Peyer's patch (tissue), 4 donors: ENCODE measurements around the gene TRIM37. TPM values are rescaled to one million over a fixed set of nuclear protein-coding genes. Genes with fewer than 3 reads are reported as not detected.
"Not testable (repeated sequence)": the region's sequence is repeated elsewhere in the genome, so short reads cannot be mapped to it uniquely, and the experiment has no call there.

Experiments used
- DNase-seq, 3 donors: peaks; one replicate each; pipeline ENCODE4 v3.0.0-alpha.2; 2017 to 2019
- H3K27ac ChIP-seq, 4 donors: fragments of 200-600 bp; sonication (generic); one replicate each; pipeline ENCODE4 v1.5.1; 2016 to 2019
- H3K27me3 ChIP-seq, 2 donors: fragments of 200-600 bp; sonication (generic); one replicate each; pipeline ENCODE4 v1.5.1; 2019
- H3K36me3 ChIP-seq, 3 donors: fragments of 200-600 bp; sonication (generic); one replicate each; pipeline ENCODE4 v1.5.1; 2016 to 2019
- H3K4me1 ChIP-seq, 4 donors: fragments of 200-600 bp; sonication (generic); one replicate each; pipeline ENCODE4 v1.5.1; 2016 to 2019
- H3K4me3 ChIP-seq, 4 donors: fragments of 200-600 bp; sonication (generic); 1 replicate in 3 of 4; 2 replicates in 1 of 4; pipeline ENCODE4 v1.5.1; 2016 to 2019; ENCODE audit warnings: mild to moderate bottlenecking in 1 of 4
- H3K9me3 ChIP-seq, 4 donors: fragments of 200-600 bp; sonication (generic); one replicate each; pipeline ENCODE4 v1.5.1; 2016 to 2019; ENCODE audit warnings: mild to moderate bottlenecking in 1 of 4
- POLR2A ChIP-seq, 2 donors: fragments of 450-650 bp; IDR thresholded peaks; one replicate each; pipeline ENCODE4 v1.5.1; 2017; ENCODE audit warnings: antibody characterized with exemption in 2 of 2, mild to moderate bottlenecking in 2 of 2, moderate library complexity in 2 of 2
- total RNA-seq, 4 donors: library from RNA; depleted of rRNA; stranded (reverse); fragments of >200 nt; gene quantifications; one replicate each; pipeline ENCODE4 v1.1.0, GENCODE V29; 2016
- TF ChIP-seq, protein P1 (sequence below), 6 experiments: fragments of 450-650 bp in 4 of 6; fragments of 200-600 bp in 2 of 6; sonication (generic) in 1 of 6; IDR thresholded peaks; one replicate each; pipeline ENCODE4 v1.5.1; 2017 to 2019; ENCODE audit warnings: antibody characterized with exemption in 6 of 6, mild to moderate bottlenecking in 3 of 6, moderate library complexity in 1 of 6

The TRIM37 gene
- total RNA-seq, 4 donors from 2014 or later, result 9.8 to 31.4 (median 14.7) TPM

DNA sequence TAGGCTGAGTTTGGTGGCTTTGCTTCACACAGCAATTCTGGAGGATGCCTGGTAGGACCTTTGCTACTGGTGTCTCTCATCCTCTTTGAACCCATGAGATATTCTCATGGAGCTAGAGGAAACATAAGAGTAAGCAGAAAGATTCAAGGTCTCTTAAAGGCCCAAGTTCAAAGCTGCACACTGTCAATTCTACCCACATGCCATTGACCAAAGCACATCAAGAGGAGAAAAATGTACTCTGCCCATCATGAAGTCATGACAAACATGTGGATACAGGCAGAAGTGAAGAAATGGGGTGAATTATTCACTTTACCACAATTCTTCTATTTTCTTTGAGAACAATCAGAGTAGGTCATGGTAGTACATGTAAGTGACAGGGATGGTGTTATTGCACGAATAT lies 35.2 kb upstream of the TRIM37 start:
- DNase-seq, result no peak
- TF ChIP-seq POLR2A (IDR thresholded peaks at IDR 0.05), result no peak
- TF ChIP-seq, protein P1, sequence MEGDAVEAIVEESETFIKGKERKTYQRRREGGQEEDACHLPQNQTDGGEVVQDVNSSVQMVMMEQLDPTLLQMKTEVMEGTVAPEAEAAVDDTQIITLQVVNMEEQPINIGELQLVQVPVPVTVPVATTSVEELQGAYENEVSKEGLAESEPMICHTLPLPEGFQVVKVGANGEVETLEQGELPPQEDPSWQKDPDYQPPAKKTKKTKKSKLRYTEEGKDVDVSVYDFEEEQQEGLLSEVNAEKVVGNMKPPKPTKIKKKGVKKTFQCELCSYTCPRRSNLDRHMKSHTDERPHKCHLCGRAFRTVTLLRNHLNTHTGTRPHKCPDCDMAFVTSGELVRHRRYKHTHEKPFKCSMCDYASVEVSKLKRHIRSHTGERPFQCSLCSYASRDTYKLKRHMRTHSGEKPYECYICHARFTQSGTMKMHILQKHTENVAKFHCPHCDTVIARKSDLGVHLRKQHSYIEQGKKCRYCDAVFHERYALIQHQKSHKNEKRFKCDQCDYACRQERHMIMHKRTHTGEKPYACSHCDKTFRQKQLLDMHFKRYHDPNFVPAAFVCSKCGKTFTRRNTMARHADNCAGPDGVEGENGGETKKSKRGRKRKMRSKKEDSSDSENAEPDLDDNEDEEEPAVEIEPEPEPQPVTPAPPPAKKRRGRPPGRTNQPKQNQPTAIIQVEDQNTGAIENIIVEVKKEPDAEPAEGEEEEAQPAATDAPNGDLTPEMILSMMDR (IDR thresholded peaks at IDR 0.05), result no peak
- no peak overlapping the region for H3K4me3 ChIP-seq
- no peaks in the 10 kb centered on the region for H3K9me3 ChIP-seq
- H3K4me1 ChIP-seq, result no peaks in the 10 kb centered on the region
- H3K27me3 ChIP-seq, result no peaks in the 10 kb centered on the region
- no peaks in the 10 kb centered on the region for H3K36me3 ChIP-seq
- no peak overlapping the region for H3K27ac ChIP-seq

DNA sequence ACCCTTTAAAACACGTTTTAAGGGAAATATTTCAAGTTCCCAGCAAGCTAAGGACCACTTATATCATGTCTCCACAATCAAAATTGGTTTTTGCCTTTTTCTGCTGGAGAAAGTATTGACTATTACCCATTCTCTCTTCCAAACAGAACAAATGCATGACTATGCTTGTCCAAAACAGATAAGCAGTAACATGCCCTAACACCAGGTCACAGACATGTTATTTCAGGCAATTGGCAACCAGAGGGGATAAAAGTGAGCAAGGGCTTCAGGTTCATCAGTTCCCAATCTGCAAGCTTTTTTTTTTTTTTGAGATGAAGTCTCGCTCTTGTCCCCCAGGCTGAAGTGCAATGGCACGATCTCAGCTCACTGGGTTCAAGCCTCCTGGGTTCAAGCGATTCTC lies 33.3 kb upstream of the TRIM37 start:
- Histone ChIP-seq H3K4me1 (no peaks in the 10 kb centered on the region), H3K36me3 (no peaks in the 10 kb centered on the region), H3K27ac (no peak overlapping the region), H3K27me3 (no peaks in the 10 kb centered on the region), H3K4me3 (no peak overlapping the region), H3K9me3 (no peaks in the 10 kb centered on the region)
- TF ChIP-seq POLR2A (IDR thresholded peaks at IDR 0.05), result no peak
- DNase-seq, result no peak

DNA sequence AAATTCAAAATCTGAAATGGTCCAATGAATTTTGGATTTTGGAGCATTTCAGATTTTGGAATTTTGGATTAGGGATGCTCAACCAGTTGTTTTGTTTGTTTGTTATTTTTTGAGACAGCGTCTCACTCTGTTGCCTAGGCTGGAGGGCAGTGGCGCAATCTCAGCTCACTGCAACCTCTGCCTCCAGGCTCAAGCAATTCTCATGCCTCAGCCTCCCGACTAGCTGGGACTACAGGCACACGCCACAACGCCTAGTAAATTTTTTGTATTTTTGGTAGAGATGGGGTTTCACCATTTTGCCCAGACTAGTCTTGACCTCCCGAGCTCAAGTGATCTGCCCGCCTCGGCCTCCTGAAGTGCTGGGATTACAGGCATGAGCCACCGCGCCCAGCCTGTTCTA lies 31.7 kb upstream of the TRIM37 start:
- H3K9me3 ChIP-seq, DNase-seq, H3K4me1 ChIP-seq, H3K27ac ChIP-seq, H3K36me3 ChIP-seq, H3K4me3 ChIP-seq, H3K27me3 ChIP-seq: not testable (repeated sequence)

GRCh38 chr17:59131131-59131530 lies 24.5 kb upstream of the TRIM37 start:
- no peaks in the 10 kb centered on the region for H3K4me1 ChIP-seq
- peaks cover 0 to 8% (median 0%) of the 10 kb centered on the region in 3 donors for H3K36me3 ChIP-seq
- no peaks in the 10 kb centered on the region for H3K27me3 ChIP-seq
- TF ChIP-seq, protein P1 (IDR thresholded peaks at IDR 0.05), result no peak
- H3K9me3 ChIP-seq, result no peaks in the 10 kb centered on the region
- no peak overlapping the region for H3K27ac ChIP-seq
- no peak for DNase-seq
- no peak overlapping the region for H3K4me3 ChIP-seq

DNA sequence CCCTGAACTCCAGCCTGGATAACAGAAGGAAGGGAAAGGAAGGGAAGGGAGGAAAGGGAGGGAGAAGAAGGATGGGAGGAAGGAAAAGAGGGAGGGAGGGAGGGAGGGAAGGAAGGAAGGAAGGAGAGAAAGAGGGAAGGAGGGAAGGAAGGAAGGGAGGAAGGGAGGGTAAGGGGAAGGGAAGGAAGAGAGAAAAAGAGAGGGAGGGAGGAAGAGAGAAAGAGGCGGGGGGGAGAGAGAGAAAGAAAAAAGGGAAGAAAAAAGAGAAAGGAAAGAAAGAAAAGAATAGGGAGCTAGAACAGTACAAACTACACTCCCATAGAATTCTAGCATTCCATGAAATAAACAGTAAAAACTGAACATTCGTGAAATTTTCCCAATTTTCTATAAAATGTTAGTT lies 23.1 kb upstream of the TRIM37 start:
- Histone ChIP-seq H3K36me3 (peaks cover 0 to 8% (median 0%) of the 10 kb centered on the region in 3 donors), H3K27ac (no peak overlapping the region), H3K27me3 (no peaks in the 10 kb centered on the region), H3K4me3 (no peak overlapping the region), H3K4me1 (no peaks in the 10 kb centered on the region), H3K9me3 (no peaks in the 10 kb centered on the region)
- TF ChIP-seq POLR2A (IDR thresholded peaks at IDR 0.05), result no peak
- TF ChIP-seq, protein P1 (IDR thresholded peaks at IDR 0.05), result no peak
- no peak for DNase-seq

GRCh38 chr17:59126809-59127417 lies 20.2 kb upstream of the TRIM37 start:
- peaks cover 0 to 8% (median 0%) of the 10 kb centered on the region in 3 donors for H3K36me3 ChIP-seq
- H3K4me3 ChIP-seq, result no peak overlapping the region
- TF ChIP-seq, protein P1 (IDR thresholded peaks at IDR 0.05), result no peak
- no peak for TF ChIP-seq POLR2A (IDR thresholded peaks at IDR 0.05)
- no peak overlapping the region for H3K27ac ChIP-seq
- no peaks in the 10 kb centered on the region for H3K9me3 ChIP-seq
- H3K27me3 ChIP-seq, result no peaks in the 10 kb centered on the region
- DNase-seq, result no peak
- H3K4me1 ChIP-seq, result no peaks in the 10 kb centered on the region

DNA sequence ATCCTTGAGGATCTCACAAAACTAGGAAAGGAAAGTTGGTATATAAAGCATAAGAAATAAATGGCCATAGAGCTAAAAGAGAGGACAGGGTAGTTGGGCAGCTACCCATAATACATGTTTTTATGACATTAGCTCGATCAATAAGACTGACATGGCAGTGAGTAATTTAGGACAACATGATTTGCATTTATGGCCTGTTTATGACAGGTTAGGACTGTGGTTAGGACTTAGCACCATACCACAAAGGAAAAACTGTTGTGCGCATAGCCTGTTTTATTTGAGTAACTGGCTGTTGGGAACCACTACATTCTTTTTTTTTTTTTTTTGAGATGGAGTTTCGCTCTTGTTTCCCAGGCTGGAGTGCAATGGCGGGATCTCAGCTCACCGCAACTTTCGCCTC lies 18.0 kb upstream of the TRIM37 start:
- no peak overlapping the region for H3K27ac ChIP-seq
- H3K9me3 ChIP-seq, result no peaks in the 10 kb centered on the region
- H3K27me3 ChIP-seq, result no peaks in the 10 kb centered on the region
- H3K36me3 ChIP-seq, result peaks cover 0 to 8% (median 0%) of the 10 kb centered on the region in 3 donors
- no peak overlapping the region for H3K4me3 ChIP-seq
- DNase-seq, result no peak
- no peaks in the 10 kb centered on the region for H3K4me1 ChIP-seq
- TF ChIP-seq POLR2A (IDR thresholded peaks at IDR 0.05), result no peak
- TF ChIP-seq, protein P1 (IDR thresholded peaks at IDR 0.05), result no peak
